HL-60 (cell line): ENCODE data around the gene ADPRH.

ENCODE experiments used
- DNase-seq, 2 experiments: peaks; one replicate each; pipeline ENCODE4 v3.0.0-alpha.2; 2010 to 2020; ENCODE audit warnings: low read depth in 1 of 2, low spot score in 1 of 2
- H3K27ac ChIP-seq: fragments of 250-450 bp; sonication (Bioruptor Pico); replicated peaks from 2 replicates; pipeline ENCODE4 v1.5.1; 2020; ENCODE audit warnings: mild to moderate bottlenecking, moderate library complexity
- H3K27me3 ChIP-seq: fragments of 250-450 bp; sonication (Bioruptor Pico); 2 replicates; pipeline ENCODE4 v1.5.1; 2021; ENCODE audit warnings: mild to moderate bottlenecking, moderate library complexity; ENCODE audit not compliant: insufficient read depth, poor library complexity, severe bottlenecking
- H3K4me3 ChIP-seq: replicated peaks from 2 replicates; pipeline ENCODE4 v1.5.1; 2011; ENCODE audit warnings: mild to moderate bottlenecking, control low read depth, low read length; ENCODE audit not compliant: insufficient read depth
- CTCF ChIP-seq: IDR thresholded peaks from one replicate; pipeline ENCODE4 v1.5.1; 2011; ENCODE audit warnings: low read length, control low read depth, inconsistent platforms; ENCODE audit not compliant: insufficient read depth
- GABPA ChIP-seq: IDR thresholded peaks from 2 replicates; pipeline ENCODE4 v1.6.1; 2012; ENCODE audit warnings: low read depth
- POLR2AphosphoS5 ChIP-seq: IDR thresholded peaks from 2 replicates; pipeline ENCODE4 v1.6.1; 2012; ENCODE audit warnings: low read depth
- REST ChIP-seq: IDR thresholded peaks from 2 replicates; pipeline ENCODE4 v1.6.1; 2012; ENCODE audit warnings: low read depth; ENCODE audit not compliant: insufficient replicate concordance
- SPI1 ChIP-seq: IDR thresholded peaks from 2 replicates; pipeline ENCODE4 v1.6.1; 2012; ENCODE audit warnings: low read depth, mild to moderate bottlenecking, borderline replicate concordance

ADPRH gene

GRCh38 chr3:119632829-119633228 is 53.5 kb downstream of the ADPRH start:
- DNase-seq, result no peak
- no peak overlapping the region for H3K27ac ChIP-seq
- H3K27me3 ChIP-seq, result no peaks in the 10 kb centered on the region
- H3K4me3 ChIP-seq, result no peak overlapping the region
- TF ChIP-seq GABPA (no peak), SPI1 (no peak), REST (no peak), CTCF (no peak)

- Histone ChIP-seq H3K27ac (no peak overlapping the region), H3K27me3 (no peaks in the 10 kb centered on the region), H3K4me3 (no peak overlapping the region)
- DNase-seq, result no peak
- no peak for TF ChIP-seq CTCF
- TF ChIP-seq POLR2AphosphoS5, result no peak
- TF ChIP-seq GABPA, result no peak
- TF ChIP-seq SPI1, result no peak
- no peak for TF ChIP-seq REST
Observed at GRCh38 chr3:119635719-119636118, 56.4 kb downstream of the ADPRH start.

GRCh38 chr3:119636249-119636648 is 57.0 kb downstream of the ADPRH start:
- H3K27me3 ChIP-seq, result no peaks in the 10 kb centered on the region
- no peak for DNase-seq
- no peak overlapping the region for H3K4me3 ChIP-seq
- peak overlapping the region; percentile 2; the same call in 1 of the 2 replicates for H3K27ac ChIP-seq
- TF ChIP-seq GABPA, result no peak
- no peak for TF ChIP-seq REST
- no peak for TF ChIP-seq CTCF
- no peak for TF ChIP-seq POLR2AphosphoS5
- no peak for TF ChIP-seq SPI1
